HepG2 (cell line): ENCODE results near the gene NSD2. TPM values are rescaled to one million over a fixed set of nuclear protein-coding genes. Genes with fewer than 3 reads are reported as not detected.

Experiments used
- CEBPG ChIP-seq: IDR thresholded peaks from 2 replicates; pipeline ENCODE4 v1.6.1; 2016
- KDM5A ChIP-seq: fragments of 200-600 bp; sonication (generic); IDR thresholded peaks from 2 replicates; pipeline ENCODE4 v1.7.0; 2018; ENCODE audit warnings: antibody characterized with exemption, mild to moderate bottlenecking, low read length, borderline replicate concordance
- KLF9 ChIP-seq: IDR thresholded peaks from 2 replicates; pipeline ENCODE4 v1.6.1; 2016; ENCODE audit warnings: low read depth
- SUZ12 ChIP-seq: fragments of 150-350 bp; IDR thresholded peaks from 2 replicates; pipeline ENCODE4 v1.6.1; 2014; ENCODE audit warnings: low read depth, low read length
- ZFP37 ChIP-seq: sonication (generic); formaldehyde crosslinking; IDR thresholded peaks from 2 replicates; pipeline ENCODE4 v1.4.0; 2020; ENCODE audit warnings: missing genetic modification reagents, borderline replicate concordance
- ZNF160 ChIP-seq: sonication (generic); formaldehyde crosslinking; IDR thresholded peaks from 2 replicates; pipeline ENCODE4 v1.8.0; 2022; ENCODE audit warnings: mild to moderate bottlenecking, inconsistent platforms, missing genetic modification reagents
- ZNF644 ChIP-seq: IDR thresholded peaks from 2 replicates; pipeline ENCODE4 v1.6.1; 2016; ENCODE audit warnings: low read depth
- ZNF670 ChIP-seq: sonication (generic); formaldehyde crosslinking; IDR thresholded peaks from 2 replicates; pipeline ENCODE4 v1.8.0; 2022; ENCODE audit warnings: mild to moderate bottlenecking, missing genetic modification reagents, borderline replicate concordance
- ZNF761 ChIP-seq: sonication (generic); formaldehyde crosslinking; conservative IDR thresholded peaks from 2 replicates; pipeline ENCODE4 v1.4.0; 2020; ENCODE audit warnings: mild to moderate bottlenecking, missing genetic modification reagents
- polyA plus RNA-seq, 8 experiments: library from polyadenylated mRNA; depleted of rRNA in 3 of 8; stranded (reverse) in 7 of 8; unstranded in 1 of 8; fragments of >200 nt; fragmentation: Illumina TruSeq in 4 of 8; extraction: Trizol in 4 of 8; gene quantifications; 2 replicates each; pipeline versions ENCODE4 v1.2.1 to v1.2.3, GENCODE V29; 2011 to 2016; ENCODE audit warnings: low read depth in 4 of 8, missing spikeins in 1 of 8, mixed read lengths in 1 of 8; ENCODE audit not compliant: insufficient read depth in 1 of 8
- total RNA-seq, 5 experiments: library from RNA; depleted of rRNA; stranded (reverse); fragments of >200 nt; fragmentation: Illumina TruSeq; extraction: Trizol; gene quantifications; 2 replicates each; pipeline ENCODE4 v1.2.3, GENCODE V29; 2016; ENCODE audit warnings: low read depth in 1 of 5
- TF ChIP-seq, protein P1 (sequence below): sonication (generic); formaldehyde crosslinking; IDR thresholded peaks from 2 replicates; pipeline ENCODE4 v1.5.1; 2020; ENCODE audit warnings: missing genetic modification reagents, mild to moderate bottlenecking, borderline replicate concordance
- TF ChIP-seq, protein P2 (sequence below): IDR thresholded peaks from 2 replicates; pipeline ENCODE4 v1.6.1; 2012; ENCODE audit warnings: low read depth, low read length, improper control_type of control experiment
- TF ChIP-seq, protein P3 (sequence below): sonication (generic); formaldehyde crosslinking; IDR thresholded peaks from 2 replicates; pipeline ENCODE4 v1.8.0; 2022; ENCODE audit warnings: missing genetic modification reagents, mild to moderate bottlenecking, inconsistent platforms, borderline replicate concordance
- TF ChIP-seq, protein P4 (sequence below): sonication (generic); formaldehyde crosslinking; IDR thresholded peaks from 2 replicates; pipeline ENCODE4 v1.4.0; 2020; ENCODE audit warnings: missing genetic modification reagents, low read depth, mild to moderate bottlenecking, borderline replicate concordance

The NSD2 gene
- total and polyA plus RNA-seq, 2 of the 13 experiments (the other 11 are each of a cell fraction or from before 2014, with no cell fraction given) = 22.0 to 65.9 TPM

DNA sequence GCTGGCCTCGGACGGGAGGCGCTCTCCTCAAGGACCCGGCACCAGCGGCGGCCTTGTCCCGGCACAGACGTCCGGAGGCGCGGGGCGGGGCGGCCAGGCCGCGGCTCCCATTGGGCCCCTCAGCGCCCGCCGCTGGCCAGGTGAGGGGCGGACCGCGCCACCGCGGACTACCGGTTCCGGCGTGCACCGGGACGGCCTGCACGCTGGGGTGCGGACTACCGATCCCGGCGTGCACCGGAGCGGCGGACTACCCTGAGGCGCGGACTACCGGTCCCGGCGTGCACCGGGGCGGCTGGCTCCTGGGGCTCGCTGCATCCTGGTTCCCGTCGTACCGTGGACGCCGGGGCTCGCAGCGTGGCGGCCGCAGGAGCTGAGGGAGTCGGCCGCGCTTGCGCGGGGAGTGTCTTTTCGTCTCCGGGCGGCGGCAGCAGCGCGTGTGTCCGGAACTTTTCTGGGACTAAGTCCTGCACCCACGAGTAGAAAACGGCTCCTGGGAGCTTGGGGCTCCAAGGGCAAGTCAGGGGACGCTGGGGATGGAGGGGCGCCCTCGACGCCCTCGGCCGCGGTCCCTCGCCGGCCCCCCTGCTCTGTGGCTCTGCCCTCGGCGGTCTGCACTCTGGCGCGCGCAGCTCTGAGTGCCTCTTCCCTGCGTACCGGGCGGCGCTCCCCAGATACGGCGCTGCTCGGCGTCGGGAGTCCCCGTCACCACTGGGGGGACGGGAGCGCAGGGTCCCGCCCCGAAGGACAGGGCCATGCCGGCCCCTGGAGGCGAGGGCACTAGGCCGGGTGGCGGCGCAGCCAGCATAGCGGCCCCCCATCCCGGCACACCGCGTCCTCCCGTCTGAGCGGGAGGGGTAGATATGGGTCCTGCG is 14.9 kb upstream of the NSD2 start, which contains the start of gene LETM1 (continued):
- TF ChIP-seq, protein P1, sequence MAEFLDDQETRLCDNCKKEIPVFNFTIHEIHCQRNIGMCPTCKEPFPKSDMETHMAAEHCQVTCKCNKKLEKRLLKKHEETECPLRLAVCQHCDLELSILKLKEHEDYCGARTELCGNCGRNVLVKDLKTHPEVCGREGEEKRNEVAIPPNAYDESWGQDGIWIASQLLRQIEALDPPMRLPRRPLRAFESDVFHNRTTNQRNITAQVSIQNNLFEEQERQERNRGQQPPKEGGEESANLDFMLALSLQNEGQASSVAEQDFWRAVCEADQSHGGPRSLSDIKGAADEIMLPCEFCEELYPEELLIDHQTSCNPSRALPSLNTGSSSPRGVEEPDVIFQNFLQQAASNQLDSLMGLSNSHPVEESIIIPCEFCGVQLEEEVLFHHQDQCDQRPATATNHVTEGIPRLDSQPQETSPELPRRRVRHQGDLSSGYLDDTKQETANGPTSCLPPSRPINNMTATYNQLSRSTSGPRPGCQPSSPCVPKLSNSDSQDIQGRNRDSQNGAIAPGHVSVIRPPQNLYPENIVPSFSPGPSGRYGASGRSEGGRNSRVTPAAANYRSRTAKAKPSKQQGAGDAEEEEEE = no peak
- TF ChIP-seq ZNF670 (CRISPR knock-in tag) (peak; percentile 97), KLF9 (CRISPR knock-in tag) (0 out of 2 replicates have a peak, but pooled peaks have one; percentile 69), KDM5A (0 out of 2 replicates have a peak, but pooled peaks have one; percentile 47), ZNF761 (CRISPR knock-in tag) (no peak), CEBPG (CRISPR knock-in tag) (no peak), SUZ12 (peak; percentile 86), ZFP37 (CRISPR knock-in tag) (no peak), ZNF644 (CRISPR knock-in tag) (no peak), ZNF160 (CRISPR knock-in tag) (no peak)
- TF ChIP-seq, protein P2, sequence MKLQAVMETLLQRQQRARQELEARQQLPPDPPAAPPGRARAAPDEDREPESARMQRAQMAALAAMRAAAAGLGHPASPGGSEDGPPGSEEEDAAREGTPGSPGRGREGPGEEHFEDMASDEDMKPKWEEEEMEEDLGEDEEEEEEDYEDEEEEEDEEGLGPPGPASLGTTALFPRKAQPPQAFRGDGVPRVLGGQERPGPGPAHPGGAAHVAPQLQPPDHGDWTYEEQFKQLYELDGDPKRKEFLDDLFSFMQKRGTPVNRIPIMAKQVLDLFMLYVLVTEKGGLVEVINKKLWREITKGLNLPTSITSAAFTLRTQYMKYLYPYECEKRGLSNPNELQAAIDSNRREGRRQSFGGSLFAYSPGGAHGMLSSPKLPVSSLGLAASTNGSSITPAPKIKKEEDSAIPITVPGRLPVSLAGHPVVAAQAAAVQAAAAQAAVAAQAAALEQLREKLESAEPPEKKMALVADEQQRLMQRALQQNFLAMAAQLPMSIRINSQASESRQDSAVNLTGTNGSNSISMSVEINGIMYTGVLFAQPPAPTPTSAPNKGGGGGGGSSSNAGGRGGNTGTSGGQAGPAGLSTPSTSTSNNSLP = no peak
- TF ChIP-seq, protein P3, sequence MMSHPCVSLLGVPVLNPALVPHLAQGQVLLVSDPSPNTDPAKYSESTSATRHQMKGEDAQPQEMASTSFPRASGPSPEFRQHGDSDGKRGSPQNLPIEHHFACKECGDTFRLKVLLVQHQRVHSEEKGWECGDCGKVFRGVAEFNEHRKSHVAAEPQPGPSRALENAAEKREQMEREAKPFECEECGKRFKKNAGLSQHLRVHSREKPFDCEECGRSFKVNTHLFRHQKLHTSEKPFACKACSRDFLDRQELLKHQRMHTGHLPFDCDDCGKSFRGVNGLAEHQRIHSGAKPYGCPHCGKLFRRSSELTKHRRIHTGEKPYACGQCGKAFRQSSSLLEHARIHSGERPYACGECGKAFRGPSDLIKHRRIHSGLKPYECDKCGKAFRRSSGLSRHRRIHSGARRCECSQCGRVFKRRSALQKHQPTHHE (CRISPR knock-in tag) = 0 out of 2 replicates have a peak, but pooled peaks have one; percentile 70
- TF ChIP-seq, protein P4, sequence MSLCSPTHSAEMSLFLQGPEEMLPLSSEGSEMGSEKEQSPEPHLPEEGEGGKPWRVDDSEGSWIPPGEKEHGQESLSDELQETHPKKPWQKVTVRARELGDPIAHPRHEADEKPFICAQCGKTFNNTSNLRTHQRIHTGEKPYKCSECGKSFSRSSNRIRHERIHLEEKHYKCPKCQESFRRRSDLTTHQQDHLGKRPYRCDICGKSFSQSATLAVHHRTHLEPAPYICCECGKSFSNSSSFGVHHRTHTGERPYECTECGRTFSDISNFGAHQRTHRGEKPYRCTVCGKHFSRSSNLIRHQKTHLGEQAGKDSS = 0 out of 2 replicates have a peak, but pooled peaks have one; percentile 5
